Measurements from ENCODE around the gene MACROD2. TPM values are rescaled to one million over a fixed set of nuclear protein-coding genes. Genes with fewer than 3 reads are reported as not detected.

MACROD2 gene
- total RNA-seq, 2 donors from 2014 or later: 0.94 to 10.4 TPM

- DNase-seq (ENCODE audit: low spot score): no peak
- Histone ChIP-seq H3K36me3 (no peaks in the 10 kb centered on the region), H3K4me3 (no peak overlapping the region), H3K27me3 (no peaks in the 10 kb centered on the region), H3K9me3 (no peaks in the 10 kb centered on the region), H3K27ac (no peak overlapping the region), H3K4me1 (no peaks in the 10 kb centered on the region)
- no peak for TF ChIP-seq CTCF (IDR thresholded peaks at IDR 0.05)
Measured at GRCh38 chr20:15597306-15597705, 1602.0 kb downstream of the MACROD2 start.

- no peaks in the 10 kb centered on the region for H3K27me3 ChIP-seq
- TF ChIP-seq CTCF (IDR thresholded peaks at IDR 0.05): no peak
- H3K36me3 ChIP-seq: no peaks in the 10 kb centered on the region
- H3K4me1 ChIP-seq: no peaks in the 10 kb centered on the region
- no peak for DNase-seq (ENCODE audit: low spot score)
- no peak overlapping the region for H3K27ac ChIP-seq
- H3K4me3 ChIP-seq: no peak overlapping the region
- no peaks in the 10 kb centered on the region for H3K9me3 ChIP-seq
Measured at GRCh38 chr20:15599961-15600360, 1604.6 kb downstream of the MACROD2 start.

GRCh38 chr20:15600565-15600964 is 1605.2 kb downstream of the MACROD2 start:
- TF ChIP-seq CTCF (IDR thresholded peaks at IDR 0.05): no peak
- Histone ChIP-seq H3K4me1 (no peaks in the 10 kb centered on the region), H3K4me3 (no peak overlapping the region), H3K27me3 (no peaks in the 10 kb centered on the region), H3K27ac (no peak overlapping the region), H3K9me3 (no peaks in the 10 kb centered on the region), H3K36me3 (no peaks in the 10 kb centered on the region)
- DNase-seq (ENCODE audit: low spot score): no peak

- Histone ChIP-seq H3K27me3 (no peaks in the 10 kb centered on the region), H3K4me3 (no peak overlapping the region), H3K27ac (no peak overlapping the region), H3K36me3 (no peaks in the 10 kb centered on the region), H3K4me1 (no peaks in the 10 kb centered on the region), H3K9me3 (no peaks in the 10 kb centered on the region)
- no peak for DNase-seq (ENCODE audit: low spot score)
- no peak for TF ChIP-seq CTCF (IDR thresholded peaks at IDR 0.05)
Measured at GRCh38 chr20:15603506-15603905, 1608.2 kb downstream of the MACROD2 start.

GRCh38 chr20:15603978-15604805 is 1608.9 kb downstream of the MACROD2 start:
- no peak overlapping the region for H3K4me3 ChIP-seq
- H3K4me1 ChIP-seq: no peaks in the 10 kb centered on the region
- no peaks in the 10 kb centered on the region for H3K36me3 ChIP-seq
- no peak overlapping the region for H3K27ac ChIP-seq
- no peak for DNase-seq (ENCODE audit: low spot score)
- H3K27me3 ChIP-seq: no peaks in the 10 kb centered on the region
- H3K9me3 ChIP-seq: no peaks in the 10 kb centered on the region
- TF ChIP-seq CTCF (IDR thresholded peaks at IDR 0.05): no peak

GRCh38 chr20:15609921-15610320 is 1614.6 kb downstream of the MACROD2 start:
- TF ChIP-seq CTCF (IDR thresholded peaks at IDR 0.05): no peak
- no peak for DNase-seq (ENCODE audit: low spot score)
- Histone ChIP-seq H3K9me3 (no peaks in the 10 kb centered on the region), H3K27me3 (no peaks in the 10 kb centered on the region), H3K4me1 (no peaks in the 10 kb centered on the region), H3K27ac (no peak overlapping the region), H3K4me3 (no peak overlapping the region), H3K36me3 (no peaks in the 10 kb centered on the region)

Measured in right atrium auricular region (tissue), 2 donors.